NCI-H82 (cell line): ENCODE results near the gene SRSF11.
A peak's percentile ranks its signal among the peaks of the same experiment; 100 is the strongest.
"Not testable (repeated sequence)": the region's sequence is repeated elsewhere in the genome, so short reads cannot be mapped to it uniquely, and the experiment has no call there.

Experiments used
- DNase-seq: peaks from one replicate; lab custom pipeline; 2025; lab: John Stamatoyannopoulos, UW

Gene SRSF11

GRCh38 chr1:70221238-70222121 is at the start of gene SRSF11:
Gene SRSF11, plus strand, starts transcription at chr1:70221380. Its CDS starts 257 bp downstream, at chr1:70221637.
- DNase-seq = peak; percentile 97

- no peak for DNase-seq
Observed at GRCh38 chr1:70171512-70171911, 49.7 kb upstream of the SRSF11 start.

- DNase-seq = not testable (repeated sequence)
Observed at GRCh38 chr1:70185181-70185580, 36.0 kb upstream of the SRSF11 start.

GRCh38 chr1:70188522-70188921 is 32.7 kb upstream of the SRSF11 start:
- DNase-seq = no peak

- no peak for DNase-seq
Observed at GRCh38 chr1:70190180-70190579, 31.0 kb upstream of the SRSF11 start.

GRCh38 chr1:70192446-70192845 is 28.7 kb upstream of the SRSF11 start:
- not testable (repeated sequence) for DNase-seq

GRCh38 chr1:70194601-70195000 is 26.6 kb upstream of the SRSF11 start:
- no peak for DNase-seq

- DNase-seq = no peak
Observed at GRCh38 chr1:70195342-70195741, 25.8 kb upstream of the SRSF11 start.

GRCh38 chr1:70196333-70196732 is 24.8 kb upstream of the SRSF11 start:
- no peak for DNase-seq

GRCh38 chr1:70200065-70200464 is 21.1 kb upstream of the SRSF11 start:
- no peak for DNase-seq

- no peak for DNase-seq
Observed at GRCh38 chr1:70202173-70202758, 18.9 kb upstream of the SRSF11 start.

GRCh38 chr1:70204139-70204538 is 17.0 kb upstream of the SRSF11 start:
- no peak for DNase-seq

- peak; percentile 43 for DNase-seq
Observed at GRCh38 chr1:70204600-70204999, 16.6 kb upstream of the SRSF11 start.

- no peak for DNase-seq
Observed at GRCh38 chr1:70205071-70205433, 16.1 kb upstream of the SRSF11 start.

GRCh38 chr1:70205434-70206118 is 15.6 kb upstream of the SRSF11 start, which contains the start of gene LRRC40:
Gene LRRC40, minus strand, starts transcription at chr1:70205579. Its CDS starts 39 bp downstream, at chr1:70205540.
- peak; percentile 98 for DNase-seq

GRCh38 chr1:70206833-70207232 is 14.3 kb upstream of the SRSF11 start:
- DNase-seq = not testable (repeated sequence)

- no peak for DNase-seq
Observed at GRCh38 chr1:70207492-70207891, 13.7 kb upstream of the SRSF11 start.

- no peak for DNase-seq
Observed at GRCh38 chr1:70208292-70208691, 12.9 kb upstream of the SRSF11 start.

- no peak for DNase-seq
Observed at GRCh38 chr1:70210820-70211219, 10.4 kb upstream of the SRSF11 start.

- DNase-seq = no peak
Observed at GRCh38 chr1:70211541-70211940, 9.6 kb upstream of the SRSF11 start.

- no peak for DNase-seq
Observed at GRCh38 chr1:70220015-70220414, 1.2 kb upstream of the SRSF11 start.

GRCh38 chr1:70220517-70221237 is 503 bp upstream of the SRSF11 start:
- DNase-seq = peak; percentile 31
